Fibroblast of lung (primary cell): ENCODE measurements around the gene ZNF451. TPM values are rescaled to one million over a fixed set of nuclear protein-coding genes. Genes with fewer than 3 reads are reported as not detected.

Source experiments
- DNase-seq, 2 donors: peaks; one replicate each; pipeline versions ENCODE4 v3.0.0 to v3.0.0-alpha.2; 2010; ENCODE audit warnings: low read depth in 2 of 2
- H2AFZ ChIP-seq: 2 replicates; pipeline ENCODE4 v1.5.1; 2012; ENCODE audit warnings: low read length, control low read depth, inconsistent platforms
- H3K27ac ChIP-seq: 2 replicates; pipeline ENCODE4 v1.5.1; 2011; ENCODE audit warnings: low read length, control low read depth; ENCODE audit not compliant: insufficient read depth
- H3K27me3 ChIP-seq: 2 replicates; pipeline ENCODE4 v1.5.1; 2011; ENCODE audit warnings: mild to moderate bottlenecking, low read length; ENCODE audit not compliant: control insufficient read depth, insufficient read depth
- H3K36me3 ChIP-seq: 2 replicates; pipeline ENCODE4 v1.5.1; 2011; ENCODE audit warnings: low read length; ENCODE audit not compliant: control insufficient read depth, insufficient read depth
- H3K4me1 ChIP-seq: 2 replicates; pipeline ENCODE4 v1.5.1; 2011; ENCODE audit warnings: low read length; ENCODE audit not compliant: control insufficient read depth, insufficient read depth; ENCODE audit errors: extremely low read depth
- H3K4me2 ChIP-seq: 2 replicates; pipeline ENCODE4 v1.5.1; 2011; ENCODE audit warnings: low read length, control low read depth; ENCODE audit not compliant: insufficient read depth; ENCODE audit errors: extremely low read depth
- H3K4me3 ChIP-seq, 4 experiments: fragments of 200-600 bp in 1 of 4; sonication (generic) in 1 of 4; replicated peaks in 1 of 4; 2 replicates each; pipeline ENCODE4 v1.5.1; 2011 to 2016; ENCODE audit warnings: low read length in 4 of 4, low read depth in 3 of 4, mild to moderate bottlenecking in 3 of 4, control low read depth in 2 of 4, inconsistent platforms in 1 of 4, mixed read lengths in 1 of 4; ENCODE audit not compliant: insufficient read depth in 1 of 4; ENCODE audit errors: control extremely low read depth in 1 of 4
- H3K79me2 ChIP-seq: 2 replicates; pipeline ENCODE4 v1.5.1; 2012; ENCODE audit warnings: mild to moderate bottlenecking, low read length, inconsistent platforms; ENCODE audit not compliant: control insufficient read depth, insufficient read depth
- H3K9ac ChIP-seq: 2 replicates; pipeline ENCODE4 v1.5.1; 2011; ENCODE audit warnings: mild to moderate bottlenecking, low read length, control low read depth; ENCODE audit not compliant: insufficient read depth
- H3K9me3 ChIP-seq: 2 replicates; pipeline ENCODE4 v1.5.1; 2012; ENCODE audit warnings: low read depth, low read length; ENCODE audit not compliant: control insufficient read depth, insufficient read depth
- H4K20me1 ChIP-seq: 2 replicates; pipeline ENCODE4 v1.5.1; 2011; ENCODE audit warnings: low read length; ENCODE audit not compliant: control insufficient read depth, insufficient read depth; ENCODE audit errors: extremely low read depth
- CTCF ChIP-seq, 2 donors: IDR thresholded peaks in 1 of 2; conservative IDR thresholded peaks in 1 of 2; 1 replicate in 1 of 2; 2 replicates in 1 of 2; pipeline ENCODE4 v1.5.1; 2011 to 2012; ENCODE audit warnings: low read length in 2 of 2, control low read depth in 1 of 2, inconsistent platforms in 1 of 2, low read depth in 1 of 2, mild to moderate bottlenecking in 1 of 2
- EZH2 ChIP-seq: IDR thresholded peaks from 2 replicates; pipeline ENCODE4 v1.5.1; 2012; ENCODE audit warnings: low read length, control low read depth, mild to moderate bottlenecking; ENCODE audit errors: missing control alignments
- polyA plus RNA-seq, 2 donors: library from polyadenylated mRNA; depleted of rRNA in 1 of 2; stranded (reverse) in 1 of 2; unstranded in 1 of 2; fragments of >200 nt; gene quantifications; 2 replicates each; pipeline ENCODE4 v1.2.1, GENCODE V29; 2011 to 2012; ENCODE audit warnings: missing spikeins in 1 of 2
- total RNA-seq: library from RNA; depleted of rRNA; stranded (reverse); fragments of >200 nt; gene quantifications from 2 replicates; pipeline ENCODE4 v1.2.1, GENCODE V29; 2014

The ZNF451 gene
- total and polyA plus RNA-seq, 2 donors (not counting 1 experiment from before 2014, with no cell fraction given) = 30.0 to 74.6 TPM

GRCh38 chr6:57137350-57137749 lies 47.4 kb downstream of the ZNF451 start:
- H3K27me3 ChIP-seq = no peaks in the 10 kb centered on the region
- TF ChIP-seq CTCF (conservative IDR thresholded peaks at IDR 0.05 in 1 of 2, IDR thresholded peaks at IDR 0.05 in 1 of 2; ENCODE audit: low read depth in 1 of 2, low read length in 2 of 2) (no peak), EZH2 (no peak)
- H2AFZ ChIP-seq = no peak overlapping the region
- no peak overlapping the region for H3K9ac ChIP-seq
- H3K36me3 ChIP-seq = peaks cover 3% of the 10 kb centered on the region
- H3K79me2 ChIP-seq = no peaks in the 10 kb centered on the region
- no peak overlapping the region for H3K4me2 ChIP-seq
- DNase-seq = no peak
- no peak overlapping the region for H3K27ac ChIP-seq
- no peaks in the 10 kb centered on the region for H4K20me1 ChIP-seq
- no peaks in the 10 kb centered on the region for H3K9me3 ChIP-seq
- no peaks in the 10 kb centered on the region for H3K4me1 ChIP-seq
- no peak overlapping the region for H3K4me3 ChIP-seq

GRCh38 chr6:57138026-57138425 lies 48.0 kb downstream of the ZNF451 start:
- H3K27ac ChIP-seq = no peak overlapping the region
- no peak overlapping the region for H3K4me3 ChIP-seq
- no peaks in the 10 kb centered on the region for H3K9me3 ChIP-seq
- H3K36me3 ChIP-seq = peaks cover 3% of the 10 kb centered on the region
- no peak for TF ChIP-seq EZH2
- no peak for TF ChIP-seq CTCF (conservative IDR thresholded peaks at IDR 0.05 in 1 of 2, IDR thresholded peaks at IDR 0.05 in 1 of 2; ENCODE audit: low read depth in 1 of 2, low read length in 2 of 2)
- H4K20me1 ChIP-seq = no peaks in the 10 kb centered on the region
- H3K9ac ChIP-seq = no peak overlapping the region
- no peak overlapping the region for H2AFZ ChIP-seq
- H3K4me2 ChIP-seq = no peak overlapping the region
- H3K4me1 ChIP-seq = no peaks in the 10 kb centered on the region
- no peaks in the 10 kb centered on the region for H3K27me3 ChIP-seq
- H3K79me2 ChIP-seq = no peaks in the 10 kb centered on the region
- DNase-seq = no peak

GRCh38 chr6:57141451-57142177 lies 51.6 kb downstream of the ZNF451 start:
- no peak overlapping the region for H3K9ac ChIP-seq
- H2AFZ ChIP-seq = no peak overlapping the region
- no peaks in the 10 kb centered on the region for H4K20me1 ChIP-seq
- H3K4me2 ChIP-seq = no peak overlapping the region
- H3K4me3 ChIP-seq = no peak overlapping the region
- no peak for DNase-seq
- H3K4me1 ChIP-seq = no peaks in the 10 kb centered on the region
- no peaks in the 10 kb centered on the region for H3K79me2 ChIP-seq
- no peak overlapping the region for H3K27ac ChIP-seq
- peaks cover 3% of the 10 kb centered on the region for H3K36me3 ChIP-seq
- TF ChIP-seq EZH2 = no peak
- no peak for TF ChIP-seq CTCF (conservative IDR thresholded peaks at IDR 0.05 in 1 of 2, IDR thresholded peaks at IDR 0.05 in 1 of 2; ENCODE audit: low read depth in 1 of 2, low read length in 2 of 2)
- H3K27me3 ChIP-seq = no peaks in the 10 kb centered on the region
- H3K9me3 ChIP-seq = no peaks in the 10 kb centered on the region
